ENCODE results near the gene ANO2. TPM values are rescaled to one million over a fixed set of nuclear protein-coding genes. Genes with fewer than 3 reads are reported as not detected.

Gene ANO2
- total and polyA plus RNA-seq, 2 experiments from 2014 or later, result 0.21 TPM; not detected in 1

- no peak for DNase-seq (ENCODE audit: low read depth in 1 of 2, low spot score in 1 of 2)
- Histone ChIP-seq H3K27me3 (no peaks in the 10 kb centered on the region), H3K9me3 (ENCODE audit: low read depth) (no peaks in the 10 kb centered on the region), H3K36me3 (no peaks in the 10 kb centered on the region), H3K4me3 (no peak overlapping the region), H3K27ac (no peak overlapping the region), H3K4me1 (ENCODE audit: low read depth) (no peaks in the 10 kb centered on the region)
- TF ChIP-seq, protein P1, sequence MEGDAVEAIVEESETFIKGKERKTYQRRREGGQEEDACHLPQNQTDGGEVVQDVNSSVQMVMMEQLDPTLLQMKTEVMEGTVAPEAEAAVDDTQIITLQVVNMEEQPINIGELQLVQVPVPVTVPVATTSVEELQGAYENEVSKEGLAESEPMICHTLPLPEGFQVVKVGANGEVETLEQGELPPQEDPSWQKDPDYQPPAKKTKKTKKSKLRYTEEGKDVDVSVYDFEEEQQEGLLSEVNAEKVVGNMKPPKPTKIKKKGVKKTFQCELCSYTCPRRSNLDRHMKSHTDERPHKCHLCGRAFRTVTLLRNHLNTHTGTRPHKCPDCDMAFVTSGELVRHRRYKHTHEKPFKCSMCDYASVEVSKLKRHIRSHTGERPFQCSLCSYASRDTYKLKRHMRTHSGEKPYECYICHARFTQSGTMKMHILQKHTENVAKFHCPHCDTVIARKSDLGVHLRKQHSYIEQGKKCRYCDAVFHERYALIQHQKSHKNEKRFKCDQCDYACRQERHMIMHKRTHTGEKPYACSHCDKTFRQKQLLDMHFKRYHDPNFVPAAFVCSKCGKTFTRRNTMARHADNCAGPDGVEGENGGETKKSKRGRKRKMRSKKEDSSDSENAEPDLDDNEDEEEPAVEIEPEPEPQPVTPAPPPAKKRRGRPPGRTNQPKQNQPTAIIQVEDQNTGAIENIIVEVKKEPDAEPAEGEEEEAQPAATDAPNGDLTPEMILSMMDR (IDR thresholded peaks at IDR 0.05; ENCODE audit: low read depth, low read length), result no peak
Measured at GRCh38 chr12:5621329-5621728, 323.7 kb downstream of the ANO2 start.

DNA sequence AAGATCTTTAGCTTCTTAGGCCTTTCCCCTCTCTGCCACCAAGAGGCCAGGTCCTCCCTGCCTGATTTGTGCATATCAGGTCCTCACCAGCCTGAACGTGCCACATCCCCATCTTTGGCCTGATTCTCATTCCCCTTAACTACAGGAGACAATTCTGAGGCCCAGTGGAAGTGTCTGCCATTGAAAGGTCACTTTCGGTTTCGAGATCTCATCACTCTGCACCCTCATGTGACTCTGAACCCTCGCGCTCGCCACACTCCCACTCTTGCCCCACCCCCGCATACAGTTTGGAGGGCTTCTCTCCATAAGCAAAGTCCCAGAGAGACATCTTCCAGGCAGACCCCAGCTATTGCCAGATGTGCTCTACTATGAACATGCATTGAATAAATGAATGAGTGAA lies 324.2 kb downstream of the ANO2 start:
- no peaks in the 10 kb centered on the region for H3K36me3 ChIP-seq
- DNase-seq (ENCODE audit: low read depth in 1 of 2, low spot score in 1 of 2), result no peak
- H3K27ac ChIP-seq, result no peak overlapping the region
- no peak overlapping the region for H3K4me3 ChIP-seq
- no peaks in the 10 kb centered on the region for H3K27me3 ChIP-seq
- TF ChIP-seq, protein P1 (IDR thresholded peaks at IDR 0.05; ENCODE audit: low read depth, low read length), result no peak
- no peaks in the 10 kb centered on the region for H3K9me3 ChIP-seq (ENCODE audit: low read depth)
- no peaks in the 10 kb centered on the region for H3K4me1 ChIP-seq (ENCODE audit: low read depth)

- H3K27ac ChIP-seq, result no peak overlapping the region
- no peaks in the 10 kb centered on the region for H3K27me3 ChIP-seq
- H3K4me3 ChIP-seq, result no peak overlapping the region
- H3K9me3 ChIP-seq (ENCODE audit: low read depth), result no peaks in the 10 kb centered on the region
- H3K4me1 ChIP-seq (ENCODE audit: low read depth), result no peaks in the 10 kb centered on the region
- H3K36me3 ChIP-seq, result no peaks in the 10 kb centered on the region
- no peak for DNase-seq (ENCODE audit: low read depth in 1 of 2, low spot score in 1 of 2)
- TF ChIP-seq, protein P1 (IDR thresholded peaks at IDR 0.05; ENCODE audit: low read depth, low read length), result no peak
Measured at GRCh38 chr12:5619628-5620027, 325.4 kb downstream of the ANO2 start.

GRCh38 chr12:5616854-5617253 lies 328.2 kb downstream of the ANO2 start:
- no peak for DNase-seq (ENCODE audit: low read depth in 1 of 2, low spot score in 1 of 2)
- Histone ChIP-seq H3K4me3 (no peak overlapping the region), H3K27me3 (no peaks in the 10 kb centered on the region), H3K4me1 (ENCODE audit: low read depth) (no peaks in the 10 kb centered on the region), H3K9me3 (ENCODE audit: low read depth) (no peaks in the 10 kb centered on the region), H3K27ac (no peak overlapping the region), H3K36me3 (no peaks in the 10 kb centered on the region)
- TF ChIP-seq, protein P1 (IDR thresholded peaks at IDR 0.05; ENCODE audit: low read depth, low read length), result no peak

DNA sequence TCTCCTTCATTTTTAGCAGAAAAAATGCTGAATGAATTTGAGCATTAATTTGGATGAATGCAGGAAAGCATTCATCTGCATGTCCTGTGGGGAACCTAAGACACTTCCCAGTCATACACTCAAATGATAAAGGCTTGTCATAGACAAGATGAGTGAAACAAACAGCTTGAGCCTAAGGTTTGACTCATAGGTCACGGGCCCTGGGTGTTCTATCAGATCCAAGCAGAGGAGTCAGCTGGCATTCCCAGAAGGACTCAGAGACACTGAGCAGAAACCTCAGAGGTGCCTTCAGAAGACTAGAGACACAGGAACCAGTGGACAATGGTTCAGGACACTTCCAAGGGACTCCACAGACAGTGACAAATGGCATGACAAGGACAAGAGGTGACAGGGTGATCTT lies 329.3 kb downstream of the ANO2 start:
- Histone ChIP-seq H3K36me3 (no peaks in the 10 kb centered on the region), H3K4me3 (no peak overlapping the region), H3K27ac (no peak overlapping the region), H3K27me3 (no peaks in the 10 kb centered on the region), H3K9me3 (ENCODE audit: low read depth) (no peaks in the 10 kb centered on the region), H3K4me1 (ENCODE audit: low read depth) (no peaks in the 10 kb centered on the region)
- DNase-seq (ENCODE audit: low read depth in 1 of 2, low spot score in 1 of 2), result no peak
- TF ChIP-seq, protein P1 (IDR thresholded peaks at IDR 0.05; ENCODE audit: low read depth, low read length), result no peak

DNA sequence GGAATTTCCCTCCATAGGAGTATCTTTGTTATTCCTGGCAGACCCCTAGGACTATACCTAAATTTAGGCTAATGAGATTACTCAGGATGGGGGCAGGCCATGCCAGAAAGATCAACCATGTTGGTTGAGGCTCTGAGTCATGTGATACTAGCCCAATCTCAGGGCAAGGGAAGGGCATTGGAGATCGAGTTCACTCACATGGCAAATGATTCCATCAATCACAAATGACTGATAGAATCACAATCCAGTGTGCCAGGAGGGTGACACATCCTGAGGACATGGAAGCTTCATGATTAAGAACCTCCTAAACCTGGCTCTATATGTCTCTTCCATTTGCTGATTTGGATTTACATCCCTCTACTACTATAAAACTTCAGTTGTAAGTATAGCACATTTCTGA lies 330.8 kb downstream of the ANO2 start:
- H3K27ac ChIP-seq, result no peak overlapping the region
- no peaks in the 10 kb centered on the region for H3K27me3 ChIP-seq
- no peaks in the 10 kb centered on the region for H3K4me1 ChIP-seq (ENCODE audit: low read depth)
- TF ChIP-seq, protein P1 (IDR thresholded peaks at IDR 0.05; ENCODE audit: low read depth, low read length), result no peak
- no peak for DNase-seq (ENCODE audit: low read depth in 1 of 2, low spot score in 1 of 2)
- H3K9me3 ChIP-seq (ENCODE audit: low read depth), result no peaks in the 10 kb centered on the region
- no peak overlapping the region for H3K4me3 ChIP-seq
- no peaks in the 10 kb centered on the region for H3K36me3 ChIP-seq

All from cardiac muscle cell (in vitro differentiated cells and primary cell).